GM12891 (cell line): Measurements from ENCODE around the gene DSG4.
A peak's percentile ranks its signal among the peaks of the same experiment; 100 is the strongest.

Experiments
- DNase-seq: peaks from one replicate; pipeline ENCODE4 v3.0.0; 2011; ENCODE audit warnings: low spot score; ENCODE audit not compliant: insufficient read length
- FAIRE-seq: peaks from 2 replicates; lab custom pipeline; 2011; peaks lifted over from hg19 to GRCh38; lab: Jason Lieb, UNC
- PAX5 ChIP-seq: IDR thresholded peaks from 2 replicates; pipeline ENCODE4 v1.6.1; 2011; ENCODE audit warnings: low read length, moderate library complexity, mild to moderate bottlenecking; ENCODE audit not compliant: insufficient read depth, severe bottlenecking
- POLR2A ChIP-seq: IDR thresholded peaks from 2 replicates; pipeline ENCODE4 v1.6.1; 2011; ENCODE audit warnings: low read depth, low read length, control low read depth
- POLR2AphosphoS5 ChIP-seq: IDR thresholded peaks from 2 replicates; pipeline ENCODE4 v1.6.1; 2011; ENCODE audit warnings: low read depth, low read length, control low read depth
- POU2F2 ChIP-seq: IDR thresholded peaks from 2 replicates; pipeline ENCODE4 v1.6.1; 2011; ENCODE audit warnings: low read depth, mild to moderate bottlenecking, control low read depth, low read length, moderate library complexity
- SPI1 ChIP-seq: IDR thresholded peaks from 2 replicates; pipeline ENCODE4 v1.6.1; 2011; ENCODE audit warnings: low read depth, low read length, control low read depth
- TAF1 ChIP-seq: IDR thresholded peaks from 2 replicates; pipeline ENCODE4 v1.6.1; 2011; ENCODE audit warnings: low read depth, low read length, control low read depth

The DSG4 gene

DNA sequence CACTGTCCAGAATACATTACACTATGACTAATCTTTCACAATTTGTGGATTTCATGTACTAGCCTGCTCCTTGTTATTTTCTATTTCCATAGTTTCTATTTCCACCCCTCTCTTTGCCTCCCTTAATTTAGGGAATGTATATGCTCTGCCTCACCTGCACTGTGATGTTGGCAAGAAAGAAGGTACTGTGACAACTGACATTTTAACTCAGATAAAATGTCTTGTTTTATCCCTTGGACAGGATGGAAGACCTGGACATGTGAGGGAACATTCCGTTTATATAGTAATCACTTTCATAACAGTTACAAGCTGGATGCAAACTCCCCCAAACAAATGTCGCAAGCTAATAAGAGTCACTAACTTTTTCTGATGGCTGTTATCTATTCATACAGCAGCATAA, 49.4 kb downstream of the DSG4 start:
- FAIRE-seq (no peak), DNase-seq (no peak)
- no peak for TF ChIP-seq POLR2AphosphoS5
- TF ChIP-seq POLR2A, result no peak
- TF ChIP-seq POU2F2, result no peak
- no peak for TF ChIP-seq TAF1

DNA sequence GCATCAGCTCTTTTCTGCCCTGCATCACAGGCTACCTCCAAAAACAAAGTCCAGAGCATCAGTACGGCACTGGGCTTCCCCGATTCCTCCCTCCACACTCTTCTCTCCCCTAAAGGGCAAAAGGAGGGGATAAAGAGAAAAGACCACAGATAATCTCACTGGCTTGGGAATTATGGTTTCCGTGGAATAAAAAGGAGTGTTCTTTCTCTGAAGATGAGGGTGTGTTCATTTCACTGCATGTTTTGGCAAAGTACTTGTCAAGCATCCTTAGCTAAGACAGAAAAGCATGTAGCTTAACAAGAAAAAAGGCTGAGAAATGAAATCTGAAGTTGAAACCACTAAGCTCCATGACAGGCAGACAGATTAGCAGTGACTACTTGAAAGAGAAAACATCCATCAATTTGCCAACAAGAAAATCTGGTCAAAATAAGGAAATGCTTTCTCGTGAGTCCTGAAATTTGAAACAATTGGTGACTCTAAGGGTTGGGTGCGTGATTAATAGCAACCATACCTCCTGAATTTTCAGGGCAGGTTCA, 50.4 kb downstream of the DSG4 start:
- TF ChIP-seq PAX5, result no peak
- no peak for TF ChIP-seq POU2F2
- no peak for TF ChIP-seq POLR2A
- no peak for TF ChIP-seq POLR2AphosphoS5
- no peak for DNase-seq
- no peak for FAIRE-seq

DNA sequence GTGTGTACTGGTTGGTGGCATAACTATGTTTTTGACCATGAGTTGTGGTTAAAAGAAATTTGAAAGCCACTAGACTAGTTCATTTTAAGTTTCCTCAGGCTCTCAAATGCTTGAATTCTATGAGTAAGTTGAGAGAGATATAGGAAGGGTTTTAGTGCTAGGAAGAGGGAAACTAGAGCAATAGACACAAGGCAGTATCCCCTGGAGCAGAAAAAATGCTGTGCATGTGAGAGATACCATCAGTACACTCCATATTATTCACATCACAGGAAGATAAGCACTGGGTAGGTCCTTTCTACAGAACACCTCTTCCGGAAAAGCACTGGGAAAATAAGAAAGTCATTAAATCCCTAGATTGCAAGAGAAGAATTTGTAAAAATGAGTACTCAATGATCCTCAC, 51.6 kb downstream of the DSG4 start:
- DNase-seq, result no peak
- no peak for FAIRE-seq
- TF ChIP-seq POLR2A, result no peak

DNA sequence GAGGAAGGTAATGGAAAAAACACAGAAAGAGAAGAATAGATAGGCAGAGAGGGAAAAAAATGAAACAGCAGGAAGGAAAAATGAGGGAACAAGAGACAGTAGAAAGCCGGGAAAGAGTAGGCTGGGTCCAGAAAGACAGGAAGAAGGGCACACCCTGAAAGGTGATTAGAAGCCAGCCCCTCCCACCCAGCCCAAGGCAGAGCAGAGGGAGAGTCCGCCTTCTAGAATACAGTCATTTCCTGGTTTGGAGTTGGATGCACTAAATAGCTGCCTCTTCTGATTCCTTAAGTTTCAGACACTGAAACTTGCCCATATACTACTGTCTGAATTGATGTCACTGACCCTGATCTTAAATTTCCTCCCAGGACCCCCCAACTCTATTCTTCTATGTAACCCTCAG, 53.0 kb downstream of the DSG4 start:
- no peak for TF ChIP-seq PAX5
- no peak for TF ChIP-seq SPI1
- no peak for TF ChIP-seq POLR2AphosphoS5
- no peak for TF ChIP-seq TAF1
- no peak for TF ChIP-seq POLR2A
- TF ChIP-seq POU2F2, result no peak
- DNase-seq (no peak), FAIRE-seq (no peak)

DNA sequence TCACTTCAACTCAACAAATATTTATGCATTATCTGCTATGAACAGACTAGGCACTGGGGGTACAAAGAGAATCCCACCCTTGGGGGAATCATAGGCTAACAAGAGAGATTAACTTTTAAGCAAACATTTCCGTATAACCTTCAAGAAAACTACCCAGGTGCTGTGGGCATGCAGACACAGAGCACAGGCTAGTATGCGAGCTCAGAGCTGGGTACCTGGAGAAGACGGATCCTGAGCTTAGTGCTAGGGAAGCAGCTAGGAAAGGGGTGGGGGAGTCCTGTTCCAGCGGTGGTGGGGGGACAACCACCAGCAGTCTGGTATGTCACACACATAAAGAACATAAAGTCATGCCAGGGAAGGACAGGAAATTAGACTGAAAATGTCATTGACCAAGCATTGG, 53.5 kb downstream of the DSG4 start:
- no peak for TF ChIP-seq PAX5
- TF ChIP-seq SPI1, result no peak
- no peak for TF ChIP-seq POLR2A
- TF ChIP-seq TAF1, result no peak
- TF ChIP-seq POLR2AphosphoS5, result no peak
- no peak for TF ChIP-seq POU2F2
- DNase-seq (no peak), FAIRE-seq (no peak)

- DNase-seq (no peak), FAIRE-seq (no peak)
- TF ChIP-seq POLR2A (no peak), POU2F2 (no peak), POLR2AphosphoS5 (no peak), SPI1 (peak; percentile 40; the same call in 1 of the 2 replicates)
Measured at GRCh38 chr18:31430554-31430953, 54.0 kb downstream of the DSG4 start.

- TF ChIP-seq POU2F2, result no peak
- no peak for TF ChIP-seq SPI1
- no peak for TF ChIP-seq POLR2A
- TF ChIP-seq TAF1, result no peak
- no peak for TF ChIP-seq POLR2AphosphoS5
- TF ChIP-seq PAX5, result no peak
- DNase-seq (no peak), FAIRE-seq (no peak)
Measured at GRCh38 chr18:31432316-31432715, 55.7 kb downstream of the DSG4 start.

DNA sequence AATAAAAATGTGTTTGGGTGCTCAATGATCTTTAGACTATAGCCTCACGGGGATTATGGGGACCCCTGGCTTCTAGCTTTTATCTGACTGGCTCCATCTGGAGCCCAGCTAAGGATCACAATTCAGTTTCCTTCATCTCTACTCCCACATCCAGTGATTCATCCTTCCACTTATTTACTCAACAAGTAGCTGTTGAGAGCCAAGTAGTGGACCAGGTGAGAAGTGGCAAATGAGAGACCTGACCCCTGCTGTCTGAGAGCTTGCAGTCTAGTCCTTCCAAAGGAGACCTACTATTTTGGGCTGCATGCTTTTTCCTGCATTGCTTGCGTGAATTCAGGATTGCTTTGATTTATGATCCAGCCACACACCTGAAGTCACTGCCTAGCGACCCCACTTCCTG, 60.2 kb downstream of the DSG4 start:
- no peak for TF ChIP-seq POU2F2
- no peak for TF ChIP-seq TAF1
- no peak for TF ChIP-seq SPI1
- TF ChIP-seq PAX5, result no peak
- TF ChIP-seq POLR2A, result no peak
- no peak for TF ChIP-seq POLR2AphosphoS5
- no peak for FAIRE-seq
- no peak for DNase-seq

DNA sequence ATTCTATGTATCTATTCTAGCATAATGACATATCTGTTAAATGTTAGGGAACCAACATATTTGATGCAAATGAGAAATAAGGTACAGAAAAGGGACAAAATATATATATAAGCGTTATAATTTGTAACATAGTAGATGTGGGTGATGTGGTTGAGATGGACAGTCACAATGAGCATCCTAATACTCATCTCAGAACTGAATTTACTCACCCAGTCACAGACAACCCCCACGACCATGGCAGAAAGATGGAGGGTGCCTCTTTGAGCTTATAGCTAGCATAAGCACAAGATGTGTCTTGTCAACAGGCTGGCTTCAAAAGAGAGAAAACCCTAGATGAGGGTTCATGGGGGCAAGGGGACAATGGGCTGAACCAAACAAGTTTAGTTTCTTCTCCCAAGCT, 61.8 kb downstream of the DSG4 start:
- DNase-seq, result no peak
- no peak for FAIRE-seq
- TF ChIP-seq SPI1 (no peak), POU2F2 (no peak), POLR2A (no peak), POLR2AphosphoS5 (no peak), TAF1 (no peak), PAX5 (no peak)

DNA sequence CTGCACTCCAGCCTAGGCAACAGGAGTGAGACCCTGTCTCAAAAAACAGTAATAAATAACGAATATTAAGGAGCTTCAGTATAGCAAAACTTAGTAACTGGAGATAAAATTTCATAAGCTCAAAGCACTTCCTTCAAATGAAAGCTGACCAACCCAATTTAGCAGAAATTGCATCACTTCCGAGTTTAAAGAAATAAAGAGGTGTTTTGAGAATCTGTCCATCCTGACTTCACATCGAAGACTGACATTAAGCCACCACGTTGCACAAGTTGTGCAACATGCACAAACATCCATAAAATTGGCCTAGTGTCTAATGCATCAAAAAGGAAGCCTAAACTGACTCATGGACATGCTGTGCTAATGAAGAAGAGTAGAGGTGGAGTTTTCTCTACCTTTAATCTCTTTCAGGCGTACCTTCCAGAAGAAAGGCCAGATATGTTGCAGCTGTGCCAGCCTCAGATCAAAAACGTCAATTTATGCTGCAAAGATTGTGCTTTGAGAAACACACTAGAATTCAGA, 63.3 kb downstream of the DSG4 start:
- DNase-seq, result no peak
- TF ChIP-seq TAF1 (no peak), POLR2A (no peak), POLR2AphosphoS5 (no peak), PAX5 (no peak), SPI1 (no peak), POU2F2 (no peak)
- no peak for FAIRE-seq

DNA sequence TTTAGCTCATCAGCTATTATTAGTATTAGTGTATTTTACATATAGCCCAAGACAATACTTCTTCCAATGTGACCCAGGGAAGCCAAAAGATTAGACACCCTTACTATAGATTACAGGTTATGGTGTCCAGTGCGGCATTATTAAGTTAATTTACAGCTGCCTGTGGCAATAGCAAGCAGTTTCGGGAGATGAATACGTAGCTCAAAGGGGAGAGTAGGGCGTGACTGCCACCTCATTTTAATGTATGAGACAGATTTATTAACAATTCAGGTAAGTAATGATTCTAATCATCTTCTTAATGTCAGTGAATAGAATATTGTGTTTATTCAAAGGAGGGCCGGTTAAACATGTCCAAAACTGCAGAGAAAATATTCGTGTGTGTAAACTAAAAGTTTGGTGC, 64.2 kb downstream of the DSG4 start:
- TF ChIP-seq SPI1 (no peak), POLR2AphosphoS5 (no peak), POLR2A (no peak), TAF1 (no peak), POU2F2 (no peak), PAX5 (no peak)
- no peak for FAIRE-seq
- no peak for DNase-seq
